CD4-positive, alpha-beta T cell (primary cell): ENCODE results near the gene RNASE13. TPM values are rescaled to one million over a fixed set of nuclear protein-coding genes. Genes with fewer than 3 reads are reported as not detected.

ENCODE experiments used
- ATAC-seq: fragments of 200-7000 bp; cut with Tn5 transposase; one replicate; pipeline ENCODE4 v1.10.0; 2022; ENCODE audit warnings: mild to moderate bottlenecking; ENCODE audit not compliant: poor library complexity
- CTCF ChIA-PET: fragments of 350-600 bp; sonication (Branson Sonifier 250); formaldehyde crosslinking; loops from one replicate; lab custom pipeline; 2021; ENCODE audit warnings: antibody characterized with exemption, inconsistent platforms; lab: Charles Lee
- POLR2A ChIA-PET: fragments of 350-600 bp; sonication (Branson Sonifier 250); formaldehyde crosslinking; loops from one replicate; lab custom pipeline; 2021; ENCODE audit warnings: antibody characterized with exemption, inconsistent platforms; lab: Charles Lee
- DNase-seq, 14 experiments: peaks; one replicate each; pipeline ENCODE4 v3.0.0-alpha.2; 2013 to 2020; ENCODE audit warnings: mixed read lengths in 2 of 14
- H3K27ac ChIP-seq, 2 donors: one replicate each; pipeline versions ENCODE4 v1.5.1 to v1.7.0; 2013; ENCODE audit warnings: low read length in 2 of 2, low read depth in 1 of 2, mild to moderate bottlenecking in 1 of 2
- H3K27me3 ChIP-seq, 2 experiments: 1 replicate in 1 of 2; 2 replicates in 1 of 2; pipeline versions ENCODE4 v1.6.1 to v1.7.0; 2013; ENCODE audit warnings: low read length in 2 of 2, control low read depth in 1 of 2, mild to moderate bottlenecking in 1 of 2, moderate library complexity in 1 of 2; ENCODE audit not compliant: insufficient read depth in 2 of 2, control insufficient read depth in 1 of 2
- H3K36me3 ChIP-seq: one replicate; pipeline ENCODE4 v1.6.1; 2013; ENCODE audit warnings: low read length, control low read depth; ENCODE audit not compliant: insufficient read depth
- H3K4me1 ChIP-seq: one replicate; pipeline ENCODE4 v1.6.1; 2013; ENCODE audit warnings: low read length, control low read depth; ENCODE audit not compliant: insufficient read depth
- H3K4me3 ChIP-seq: one replicate; pipeline ENCODE4 v1.5.1; 2013; ENCODE audit warnings: mild to moderate bottlenecking, low read length, moderate library complexity
- H3K9me3 ChIP-seq, 2 experiments: 1 replicate in 1 of 2; 2 replicates in 1 of 2; pipeline versions ENCODE4 v1.6.1 to v1.7.0; 2013; ENCODE audit warnings: low read length in 2 of 2, mild to moderate bottlenecking in 2 of 2, control low read depth in 1 of 2, moderate library complexity in 1 of 2; ENCODE audit not compliant: control insufficient read depth in 1 of 2, insufficient read depth in 1 of 2
- H3K27ac Mint-ChIP-seq: one replicate; pipeline ENCODE4 v1.8.0; 2020; ENCODE audit warnings: mixed read lengths
- H3K27me3 Mint-ChIP-seq: one replicate; pipeline ENCODE4 v1.8.0; 2021; ENCODE audit warnings: mixed read lengths
- H3K36me3 Mint-ChIP-seq: one replicate; pipeline ENCODE4 v1.8.0; 2021; ENCODE audit warnings: low read depth, mixed read lengths
- H3K4me1 Mint-ChIP-seq: one replicate; pipeline ENCODE4 v1.8.0; 2021; ENCODE audit warnings: low read depth, mixed read lengths
- H3K4me3 Mint-ChIP-seq: one replicate; pipeline ENCODE4 v1.8.0; 2020; ENCODE audit warnings: mild to moderate bottlenecking, mixed read lengths
- H3K9me3 Mint-ChIP-seq: one replicate; pipeline ENCODE4 v1.8.0; 2020; ENCODE audit warnings: mixed read lengths
- CTCF ChIP-seq: fragments of 200-600 bp; IDR thresholded peaks from one replicate; pipeline ENCODE4 v1.8.0; 2022; ENCODE audit warnings: antibody characterized with exemption, mild to moderate bottlenecking
- intact Hi-C, 2 experiments: fragments of 100-400 bp; cut with DNase I in 1 of 2; cut with micrococcal nuclease in 1 of 2; formaldehyde crosslinking; loops; one replicate each; pipeline versions ENCODE4 v1.15.1 to v1.9.0; 2023 to 2025; cut with DNase I, micrococcal nuclease
- polyA plus RNA-seq, 2 donors: library from polyadenylated mRNA; unstranded; fragments of 120-200 nt; gene quantifications; one replicate each; pipeline ENCODE4 v1.2.1, GENCODE V29; 2013
- total RNA-seq, 174 experiments: library from RNA in 2 of 174; stranded (reverse) in 2 of 174; gene quantifications; one replicate each; pipeline ENCODE4 v1.2.3 and lab custom pipeline; 2021 to 2026

Gene RNASE13
- not detected for total RNA-seq
- not detected for polyA plus RNA-seq (2013, experiment 1 of 2)
- not detected for polyA plus RNA-seq (2013, experiment 2 of 2)
- 0 to 0.13 (median 0) reads per million in 172 experiments for total RNA-seq (lab: John Stamatoyannopoulos, UW)

- Mint-ChIP-seq H3K4me1 (no peaks in the 10 kb centered on the region), H3K27ac (no peak within 1 kb of the TSS), H3K4me3 (no peak within 1 kb of the TSS), H3K36me3 (no peaks in the 10 kb centered on the region), H3K9me3 (no peaks in the 10 kb centered on the region), H3K27me3 (no peaks in the 10 kb centered on the region)
- TF ChIP-seq CTCF, result no peak
- POLR2A ChIA-PET, result interaction anchor here (1.1 kb wide), 1 partner anchor 20 kb away, joined by 3 read pairs; no protein-coding TSS in a partner anchor
- no peaks in the 10 kb centered on the region for H3K36me3 ChIP-seq
- no peaks in the 10 kb centered on the region for H3K9me3 ChIP-seq
- peaks cover 0 to 3% of the 10 kb centered on the region in 2 experiments for H3K27me3 ChIP-seq
- H3K27ac ChIP-seq, result no peak within 1 kb of the TSS
- no peak within 1 kb of the TSS for H3K4me3 ChIP-seq
- no peak for ATAC-seq
- H3K4me1 ChIP-seq, result no peaks in the 10 kb centered on the region
- CTCF ChIA-PET, result no interaction called here
- intact Hi-C loops, result no loop called here
- no peak for DNase-seq
Observed at GRCh38 chr14:21034707-21035106, at the start of gene RNASE13. RNASE13 (minus strand) TSS chr14:21034807; CDS start chr14:21034288, 519 bp downstream.

- Mint-ChIP-seq H3K4me1 (peaks cover 32% of the 10 kb centered on the region), H3K36me3 (peaks cover 6% of the 10 kb centered on the region), H3K9me3 (no peaks in the 10 kb centered on the region), H3K27me3 (peaks cover 3% of the 10 kb centered on the region), H3K4me3 (no peak overlapping the region), H3K27ac (no peak overlapping the region)
- H3K4me1 ChIP-seq, result peaks cover 24% of the 10 kb centered on the region
- no peak overlapping the region for H3K4me3 ChIP-seq
- H3K27me3 ChIP-seq, result no peaks in the 10 kb centered on the region
- no peak overlapping the region for H3K27ac ChIP-seq
- DNase-seq, result no peak
- ATAC-seq, result no peak
- CTCF ChIA-PET, result interaction anchor here (0.6 to 1.3 kb wide), 4 partner anchors 16 to 69 kb away, joined by 3 to 5 read pairs (median 4); no protein-coding TSS in a partner anchor
- H3K36me3 ChIP-seq, result no peaks in the 10 kb centered on the region
- no peak for TF ChIP-seq CTCF
- no peaks in the 10 kb centered on the region for H3K9me3 ChIP-seq
- intact Hi-C loops, result loop anchor here in 1 of 2 experiments (10.0 kb wide), 1 partner anchor 620 kb away; the partner anchor contains the start of genes PIP4P1 and PNP
- POLR2A ChIA-PET, result no interaction called here
Observed at GRCh38 chr14:21084396-21084795, 49.8 kb upstream of the RNASE13 start.

GRCh38 chr14:21083565-21084325 lies 49.1 kb upstream of the RNASE13 start:
- Mint-ChIP-seq H3K27me3 (peaks cover 3% of the 10 kb centered on the region), H3K4me1 (peaks cover 26% of the 10 kb centered on the region), H3K36me3 (peaks cover 6% of the 10 kb centered on the region), H3K9me3 (no peaks in the 10 kb centered on the region), H3K4me3 (no peak overlapping the region), H3K27ac (no peak overlapping the region)
- H3K27ac ChIP-seq, result no peak overlapping the region
- H3K4me1 ChIP-seq, result peaks cover 23% of the 10 kb centered on the region
- no peak for ATAC-seq
- DNase-seq, result no peak
- H3K27me3 ChIP-seq, result no peaks in the 10 kb centered on the region
- H3K9me3 ChIP-seq, result no peaks in the 10 kb centered on the region
- CTCF ChIA-PET, result interaction anchor here (0.6 to 1.3 kb wide), 5 partner anchors 8 to 69 kb away, joined by 3 to 5 read pairs (median 3); no protein-coding TSS in a partner anchor
- intact Hi-C loops, result loop anchor here in 1 of 2 experiments (10.0 kb wide), 1 partner anchor 619 kb away; the partner anchor contains the start of genes PIP4P1 and PNP
- TF ChIP-seq CTCF, result no peak
- H3K4me3 ChIP-seq, result no peak overlapping the region
- POLR2A ChIA-PET, result no interaction called here
- H3K36me3 ChIP-seq, result no peaks in the 10 kb centered on the region
